Stimulated activated naive CD4-positive, alpha-beta T cell (primary cell): ENCODE measurements around the gene SOHLH1.
"Not testable (repeated sequence)": the region's sequence is repeated elsewhere in the genome, so short reads cannot be mapped to it uniquely, and the experiment has no call there.

ENCODE experiments used
- DNase-seq, 6 experiments: peaks; one replicate each; lab custom pipeline; 2025; lab: John Stamatoyannopoulos, UW

Gene SOHLH1

GRCh38 chr9:135678236-135679017, 20.9 kb downstream of the SOHLH1 start:
- DNase-seq, result no peak

GRCh38 chr9:135677641-135678168, 21.6 kb downstream of the SOHLH1 start:
- no peak for DNase-seq

- no peak for DNase-seq
Observed at GRCh38 chr9:135676891-135677290, 22.4 kb downstream of the SOHLH1 start.

- DNase-seq, result no peak
Observed at GRCh38 chr9:135674977-135675376, 24.3 kb downstream of the SOHLH1 start.

- no peak for DNase-seq
Observed at GRCh38 chr9:135673941-135674340, 25.3 kb downstream of the SOHLH1 start.

GRCh38 chr9:135672786-135673185, 26.5 kb downstream of the SOHLH1 start:
- not testable (repeated sequence) for DNase-seq

- DNase-seq, result no peak
Observed at GRCh38 chr9:135671591-135672041, 27.7 kb downstream of the SOHLH1 start.

- DNase-seq, result no peak
Observed at GRCh38 chr9:135670721-135671590, 28.3 kb downstream of the SOHLH1 start.

- no peak for DNase-seq
Observed at GRCh38 chr9:135669616-135670285, 29.5 kb downstream of the SOHLH1 start.

GRCh38 chr9:135669018-135669417, 30.3 kb downstream of the SOHLH1 start:
- not testable (repeated sequence) for DNase-seq

GRCh38 chr9:135667463-135668001, 31.7 kb downstream of the SOHLH1 start:
- no peak for DNase-seq

GRCh38 chr9:135666534-135667462, 32.5 kb downstream of the SOHLH1 start:
- DNase-seq, result no peak

- no peak for DNase-seq
Observed at GRCh38 chr9:135665795-135666189, 33.5 kb downstream of the SOHLH1 start.

GRCh38 chr9:135664801-135665794, 34.2 kb downstream of the SOHLH1 start:
- no peak for DNase-seq

GRCh38 chr9:135664266-135664665, 35.0 kb downstream of the SOHLH1 start:
- DNase-seq, result no peak

GRCh38 chr9:135663857-135664256, 35.4 kb downstream of the SOHLH1 start:
- DNase-seq, result no peak

- no peak for DNase-seq
Observed at GRCh38 chr9:135663451-135663770, 35.9 kb downstream of the SOHLH1 start.

- DNase-seq, result no peak
Observed at GRCh38 chr9:135662758-135663450, 36.4 kb downstream of the SOHLH1 start, which contains the start of gene LCN9. Gene LCN9 (plus strand): TSS chr9:135663309. CDS start chr9:135663322, 13 bp downstream.
